WTC11 (cell line): Measurements from ENCODE around the gene DNPH1. TPM values are rescaled to one million over a fixed set of nuclear protein-coding genes. Genes with fewer than 3 reads are reported as not detected.

ENCODE experiments used
- ATAC-seq: fragments of 200-7000 bp; cut with Tn5 transposase; 2 replicates; pipeline ENCODE4 v1.10.0; 2021; ENCODE audit warnings: mild to moderate bottlenecking, moderate library complexity
- CTCF ChIA-PET: fragments of 300-600 bp; sonication (Branson Sonifier 250); formaldehyde crosslinking; loops from one replicate; lab custom pipeline; 2021; ENCODE audit warnings: antibody characterized with exemption; lab: Charles Lee
- POLR2A ChIA-PET: fragments of 350-600 bp; sonication (Branson Sonifier 250); formaldehyde crosslinking; loops from one replicate; lab custom pipeline; 2021; ENCODE audit warnings: antibody characterized with exemption; lab: Charles Lee
- DNase-seq: peaks from one replicate; pipeline ENCODE4 v3.0.0; 2021; ENCODE audit warnings: low spot score
- H3K27ac Mint-ChIP-seq: 2 replicates; pipeline ENCODE4 v1.8.0; 2021; ENCODE audit warnings: mixed read lengths
- H3K27me3 Mint-ChIP-seq: 2 replicates; pipeline ENCODE4 v1.8.0; 2021; ENCODE audit warnings: low read depth, mild to moderate bottlenecking, moderate library complexity, mixed read lengths
- H3K36me3 Mint-ChIP-seq: 2 replicates; pipeline ENCODE4 v1.8.0; 2021; ENCODE audit warnings: mixed read lengths
- H3K4me1 Mint-ChIP-seq: 2 replicates; pipeline ENCODE4 v1.8.0; 2022; ENCODE audit warnings: mixed read lengths
- H3K4me3 Mint-ChIP-seq: 2 replicates; pipeline ENCODE4 v1.8.0; 2021; ENCODE audit warnings: mild to moderate bottlenecking, moderate library complexity, mixed read lengths
- H3K9me3 Mint-ChIP-seq: 2 replicates; pipeline ENCODE4 v1.8.0; 2021; ENCODE audit warnings: mixed read lengths
- EMX1 ChIP-seq: fragments of 250-450 bp; sonication (Bioruptor Pico); IDR thresholded peaks from 2 replicates; pipeline ENCODE4 v1.8.0; 2021; ENCODE audit warnings: mild to moderate bottlenecking
- FOXK1 ChIP-seq: sonication (generic); formaldehyde crosslinking; IDR thresholded peaks from 2 replicates; pipeline ENCODE4 v1.8.0; 2022; ENCODE audit warnings: mild to moderate bottlenecking, moderate library complexity, missing genetic modification reagents
- GABPB1 ChIP-seq: sonication (generic); formaldehyde crosslinking; IDR thresholded peaks from 2 replicates; pipeline ENCODE4 v1.8.1; 2023; ENCODE audit warnings: mild to moderate bottlenecking, missing genetic modification reagents
- IRF2 ChIP-seq: sonication (generic); formaldehyde crosslinking; IDR thresholded peaks from 2 replicates; pipeline ENCODE4 v1.8.0; 2022; ENCODE audit warnings: low read depth, missing genetic modification reagents, borderline replicate concordance
- MYBL2 ChIP-seq: sonication (generic); formaldehyde crosslinking; IDR thresholded peaks from 2 replicates; pipeline ENCODE4 v1.8.1; 2023; ENCODE audit warnings: mild to moderate bottlenecking, moderate library complexity, missing genetic modification reagents
- SMAD4 ChIP-seq: sonication (generic); formaldehyde crosslinking; IDR thresholded peaks from 2 replicates; pipeline ENCODE4 v1.8.0; 2022; ENCODE audit warnings: mild to moderate bottlenecking, missing genetic modification reagents
- TCF7 ChIP-seq: sonication (generic); formaldehyde crosslinking; IDR thresholded peaks from 2 replicates; pipeline ENCODE4 v1.8.0; 2022; ENCODE audit warnings: mild to moderate bottlenecking, low read depth, missing genetic modification reagents, moderate library complexity
- TEAD4 ChIP-seq: sonication (generic); formaldehyde crosslinking; IDR thresholded peaks from 2 replicates; pipeline ENCODE4 v1.8.0; 2022; ENCODE audit warnings: mild to moderate bottlenecking, missing genetic modification reagents
- ZNF121 ChIP-seq: sonication (generic); formaldehyde crosslinking; IDR thresholded peaks from 2 replicates; pipeline ENCODE4 v1.8.0; 2023; ENCODE audit warnings: missing genetic modification reagents
- total RNA-seq: library from RNA; stranded (reverse); gene quantifications from 3 replicates; pipeline ENCODE4 v1.2.3, GENCODE V29; 2021
- TF ChIP-seq, protein P1 (sequence below): fragments of 250-450 bp; sonication (Bioruptor Pico); IDR thresholded peaks from 2 replicates; pipeline ENCODE4 v1.9.0; 2021; ENCODE audit warnings: mild to moderate bottlenecking
- TF ChIP-seq, protein P2 (sequence below): sonication (generic); formaldehyde crosslinking; IDR thresholded peaks from 2 replicates; pipeline ENCODE4 v1.8.0; 2022; ENCODE audit warnings: mild to moderate bottlenecking, missing genetic modification reagents
- TF ChIP-seq, protein P3 (sequence below): sonication (generic); formaldehyde crosslinking; IDR thresholded peaks from 2 replicates; pipeline ENCODE4 v1.8.1; 2023; ENCODE audit warnings: mild to moderate bottlenecking, missing genetic modification reagents
- TF ChIP-seq, protein P4 (sequence below): sonication (generic); formaldehyde crosslinking; IDR thresholded peaks from 2 replicates; pipeline ENCODE4 v1.8.1; 2023; ENCODE audit warnings: mild to moderate bottlenecking, missing genetic modification reagents, borderline replicate concordance
- TF ChIP-seq, protein P5 (sequence below): sonication (generic); formaldehyde crosslinking; IDR thresholded peaks from 2 replicates; pipeline ENCODE4 v1.8.1; 2023; ENCODE audit warnings: mild to moderate bottlenecking, missing genetic modification reagents, moderate library complexity
- TF ChIP-seq, protein P6 (sequence below): sonication (generic); formaldehyde crosslinking; IDR thresholded peaks from 2 replicates; pipeline ENCODE4 v1.8.1; 2022; ENCODE audit warnings: mild to moderate bottlenecking, moderate library complexity, missing genetic modification reagents
- TF ChIP-seq, protein P7 (sequence below): sonication (generic); formaldehyde crosslinking; conservative IDR thresholded peaks from 2 replicates; pipeline ENCODE4 v1.8.1; 2022; ENCODE audit warnings: mild to moderate bottlenecking, missing genetic modification reagents
- TF ChIP-seq, protein P8 (sequence below): sonication (generic); formaldehyde crosslinking; IDR thresholded peaks from 2 replicates; pipeline ENCODE4 v1.8.0; 2023; ENCODE audit warnings: missing genetic modification reagents, mild to moderate bottlenecking, borderline replicate concordance

The DNPH1 gene
- total RNA-seq, 1 experiment from 2014 or later, result 48.4 TPM

DNA sequence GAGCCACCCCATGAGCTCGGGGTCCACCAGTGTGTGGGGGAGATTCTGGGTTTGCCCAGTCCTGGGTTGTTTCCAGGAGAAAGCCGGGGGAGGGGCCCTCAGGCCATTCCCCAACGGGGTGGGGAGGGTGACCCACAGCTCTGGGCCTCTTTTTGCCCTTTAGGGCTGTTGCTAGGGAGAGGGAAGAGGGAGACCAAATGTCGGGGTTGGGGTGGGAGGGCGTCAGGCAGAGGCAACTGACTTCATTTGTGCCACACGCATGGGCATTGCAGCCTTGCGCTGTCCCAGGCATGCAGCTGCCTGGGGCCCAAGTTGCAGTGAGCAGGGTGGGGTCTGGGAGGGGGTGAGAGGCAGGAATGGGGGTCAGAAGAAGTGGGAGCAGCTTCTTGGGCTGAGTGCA, 49.2 kb downstream of the DNPH1 start (continued):
- TF ChIP-seq TCF7 (CRISPR knock-in tag) (no peak), IRF2 (CRISPR knock-in tag) (no peak), MYBL2 (CRISPR knock-in tag) (no peak), EMX1 (CRISPR knock-in tag) (no peak), SMAD4 (CRISPR knock-in tag) (no peak), ZNF121 (no peak)
- TF ChIP-seq, protein P1, sequence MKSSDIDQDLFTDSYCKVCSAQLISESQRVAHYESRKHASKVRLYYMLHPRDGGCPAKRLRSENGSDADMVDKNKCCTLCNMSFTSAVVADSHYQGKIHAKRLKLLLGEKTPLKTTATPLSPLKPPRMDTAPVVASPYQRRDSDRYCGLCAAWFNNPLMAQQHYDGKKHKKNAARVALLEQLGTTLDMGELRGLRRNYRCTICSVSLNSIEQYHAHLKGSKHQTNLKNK (CRISPR knock-in tag), result no peak
- TF ChIP-seq, protein P2, sequence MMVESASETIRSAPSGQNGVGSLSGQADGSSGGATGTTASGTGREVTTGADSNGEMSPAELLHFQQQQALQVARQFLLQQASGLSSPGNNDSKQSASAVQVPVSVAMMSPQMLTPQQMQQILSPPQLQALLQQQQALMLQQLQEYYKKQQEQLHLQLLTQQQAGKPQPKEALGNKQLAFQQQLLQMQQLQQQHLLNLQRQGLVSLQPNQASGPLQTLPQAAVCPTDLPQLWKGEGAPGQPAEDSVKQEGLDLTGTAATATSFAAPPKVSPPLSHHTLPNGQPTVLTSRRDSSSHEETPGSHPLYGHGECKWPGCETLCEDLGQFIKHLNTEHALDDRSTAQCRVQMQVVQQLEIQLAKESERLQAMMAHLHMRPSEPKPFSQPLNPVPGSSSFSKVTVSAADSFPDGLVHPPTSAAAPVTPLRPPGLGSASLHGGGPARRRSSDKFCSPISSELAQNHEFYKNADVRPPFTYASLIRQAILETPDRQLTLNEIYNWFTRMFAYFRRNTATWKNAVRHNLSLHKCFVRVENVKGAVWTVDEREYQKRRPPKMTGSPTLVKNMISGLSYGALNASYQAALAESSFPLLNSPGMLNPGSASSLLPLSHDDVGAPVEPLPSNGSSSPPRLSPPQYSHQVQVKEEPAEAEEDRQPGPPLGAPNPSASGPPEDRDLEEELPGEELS (CRISPR knock-in tag), result no peak
- TF ChIP-seq, protein P3, sequence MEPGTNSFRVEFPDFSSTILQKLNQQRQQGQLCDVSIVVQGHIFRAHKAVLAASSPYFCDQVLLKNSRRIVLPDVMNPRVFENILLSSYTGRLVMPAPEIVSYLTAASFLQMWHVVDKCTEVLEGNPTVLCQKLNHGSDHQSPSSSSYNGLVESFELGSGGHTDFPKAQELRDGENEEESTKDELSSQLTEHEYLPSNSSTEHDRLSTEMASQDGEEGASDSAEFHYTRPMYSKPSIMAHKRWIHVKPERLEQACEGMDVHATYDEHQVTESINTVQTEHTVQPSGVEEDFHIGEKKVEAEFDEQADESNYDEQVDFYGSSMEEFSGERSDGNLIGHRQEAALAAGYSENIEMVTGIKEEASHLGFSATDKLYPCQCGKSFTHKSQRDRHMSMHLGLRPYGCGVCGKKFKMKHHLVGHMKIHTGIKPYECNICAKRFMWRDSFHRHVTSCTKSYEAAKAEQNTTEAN (CRISPR knock-in tag), result no peak
- TF ChIP-seq, protein P4, sequence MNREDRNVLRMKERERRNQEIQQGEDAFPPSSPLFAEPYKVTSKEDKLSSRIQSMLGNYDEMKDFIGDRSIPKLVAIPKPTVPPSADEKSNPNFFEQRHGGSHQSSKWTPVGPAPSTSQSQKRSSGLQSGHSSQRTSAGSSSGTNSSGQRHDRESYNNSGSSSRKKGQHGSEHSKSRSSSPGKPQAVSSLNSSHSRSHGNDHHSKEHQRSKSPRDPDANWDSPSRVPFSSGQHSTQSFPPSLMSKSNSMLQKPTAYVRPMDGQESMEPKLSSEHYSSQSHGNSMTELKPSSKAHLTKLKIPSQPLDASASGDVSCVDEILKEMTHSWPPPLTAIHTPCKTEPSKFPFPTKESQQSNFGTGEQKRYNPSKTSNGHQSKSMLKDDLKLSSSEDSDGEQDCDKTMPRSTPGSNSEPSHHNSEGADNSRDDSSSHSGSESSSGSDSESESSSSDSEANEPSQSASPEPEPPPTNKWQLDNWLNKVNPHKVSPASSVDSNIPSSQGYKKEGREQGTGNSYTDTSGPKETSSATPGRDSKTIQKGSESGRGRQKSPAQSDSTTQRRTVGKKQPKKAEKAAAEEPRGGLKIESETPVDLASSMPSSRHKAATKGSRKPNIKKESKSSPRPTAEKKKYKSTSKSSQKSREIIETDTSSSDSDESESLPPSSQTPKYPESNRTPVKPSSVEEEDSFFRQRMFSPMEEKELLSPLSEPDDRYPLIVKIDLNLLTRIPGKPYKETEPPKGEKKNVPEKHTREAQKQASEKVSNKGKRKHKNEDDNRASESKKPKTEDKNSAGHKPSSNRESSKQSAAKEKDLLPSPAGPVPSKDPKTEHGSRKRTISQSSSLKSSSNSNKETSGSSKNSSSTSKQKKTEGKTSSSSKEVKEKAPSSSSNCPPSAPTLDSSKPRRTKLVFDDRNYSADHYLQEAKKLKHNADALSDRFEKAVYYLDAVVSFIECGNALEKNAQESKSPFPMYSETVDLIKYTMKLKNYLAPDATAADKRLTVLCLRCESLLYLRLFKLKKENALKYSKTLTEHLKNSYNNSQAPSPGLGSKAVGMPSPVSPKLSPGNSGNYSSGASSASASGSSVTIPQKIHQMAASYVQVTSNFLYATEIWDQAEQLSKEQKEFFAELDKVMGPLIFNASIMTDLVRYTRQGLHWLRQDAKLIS (CRISPR knock-in tag), result no peak
- TF ChIP-seq, protein P5, sequence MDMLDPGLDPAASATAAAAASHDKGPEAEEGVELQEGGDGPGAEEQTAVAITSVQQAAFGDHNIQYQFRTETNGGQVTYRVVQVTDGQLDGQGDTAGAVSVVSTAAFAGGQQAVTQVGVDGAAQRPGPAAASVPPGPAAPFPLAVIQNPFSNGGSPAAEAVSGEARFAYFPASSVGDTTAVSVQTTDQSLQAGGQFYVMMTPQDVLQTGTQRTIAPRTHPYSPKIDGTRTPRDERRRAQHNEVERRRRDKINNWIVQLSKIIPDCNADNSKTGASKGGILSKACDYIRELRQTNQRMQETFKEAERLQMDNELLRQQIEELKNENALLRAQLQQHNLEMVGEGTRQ, result no peak

DNA sequence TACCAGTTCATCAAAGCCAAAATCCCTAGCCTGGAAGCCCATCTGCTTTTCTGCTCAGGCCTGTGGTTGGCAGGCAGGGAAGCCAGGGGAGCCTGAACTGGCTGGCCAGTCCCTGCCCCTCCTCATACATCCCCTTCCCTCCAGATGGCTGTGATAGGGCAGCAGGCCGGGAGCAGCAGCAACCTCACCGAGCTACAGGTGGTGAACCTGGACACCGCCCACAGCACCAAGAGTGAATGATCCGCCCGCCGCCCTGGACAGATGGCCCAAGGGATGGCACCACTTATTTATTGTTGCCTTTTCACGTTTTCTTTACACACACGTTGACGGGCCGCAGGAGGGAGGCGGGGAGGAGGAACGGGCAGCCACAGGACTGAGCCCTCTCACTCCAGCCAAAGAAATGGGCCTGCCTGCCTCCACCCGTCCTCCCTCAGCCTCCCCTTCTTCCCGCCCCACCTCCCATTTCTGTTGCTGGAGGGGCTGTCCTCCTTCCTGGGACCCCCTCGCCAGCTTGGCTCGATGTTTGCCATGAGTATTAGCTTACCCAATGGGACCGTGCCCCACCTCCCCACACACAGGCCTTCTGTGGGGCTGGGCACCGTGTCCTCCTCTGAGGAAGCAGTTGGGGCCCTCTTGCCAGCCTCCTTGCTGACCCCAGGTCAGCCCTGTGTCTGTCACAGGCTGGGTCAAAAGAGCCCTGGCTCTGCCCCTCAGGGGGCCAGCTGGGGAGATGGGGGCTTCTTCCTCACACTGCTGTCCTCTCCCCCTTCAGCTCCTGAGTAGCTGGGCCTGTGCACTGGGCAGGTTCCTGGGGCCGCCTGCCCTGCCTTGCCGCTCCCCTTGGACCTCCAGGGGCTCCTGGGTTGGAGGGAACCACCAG, 50.1 kb downstream of the DNPH1 start:
- ChIA-PET CTCF (no interaction called here), POLR2A (interaction anchor here (1.3 to 4.0 kb wide), 3 partner anchors 8 to 249 kb away, joined by 3 to 29 read pairs (median 4); partner anchors contain the start of gene SRF)
- Mint-ChIP-seq H3K27ac (no peak overlapping the region), H3K36me3 (peaks cover 36% of the 10 kb centered on the region), H3K27me3 (no peaks in the 10 kb centered on the region; the same call in 1 of the 2 replicates), H3K9me3 (no peaks in the 10 kb centered on the region), H3K4me1 (peaks cover 25% of the 10 kb centered on the region), H3K4me3 (no peak overlapping the region)
- no peak for DNase-seq
- no peak for ATAC-seq
- TF ChIP-seq, protein P6, sequence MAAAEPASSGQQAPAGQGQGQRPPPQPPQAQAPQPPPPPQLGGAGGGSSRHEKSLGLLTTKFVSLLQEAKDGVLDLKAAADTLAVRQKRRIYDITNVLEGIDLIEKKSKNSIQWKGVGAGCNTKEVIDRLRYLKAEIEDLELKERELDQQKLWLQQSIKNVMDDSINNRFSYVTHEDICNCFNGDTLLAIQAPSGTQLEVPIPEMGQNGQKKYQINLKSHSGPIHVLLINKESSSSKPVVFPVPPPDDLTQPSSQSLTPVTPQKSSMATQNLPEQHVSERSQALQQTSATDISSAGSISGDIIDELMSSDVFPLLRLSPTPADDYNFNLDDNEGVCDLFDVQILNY (CRISPR knock-in tag), result no peak
- TF ChIP-seq, protein P3 (CRISPR knock-in tag), result no peak
- TF ChIP-seq GABPB1 (CRISPR knock-in tag), result no peak
- TF ChIP-seq, protein P7, sequence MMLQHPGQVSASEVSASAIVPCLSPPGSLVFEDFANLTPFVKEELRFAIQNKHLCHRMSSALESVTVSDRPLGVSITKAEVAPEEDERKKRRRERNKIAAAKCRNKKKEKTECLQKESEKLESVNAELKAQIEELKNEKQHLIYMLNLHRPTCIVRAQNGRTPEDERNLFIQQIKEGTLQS (CRISPR knock-in tag), result no peak
- no peak for TF ChIP-seq TEAD4
- TF ChIP-seq FOXK1 (CRISPR knock-in tag), result no peak
- TF ChIP-seq, protein P8, sequence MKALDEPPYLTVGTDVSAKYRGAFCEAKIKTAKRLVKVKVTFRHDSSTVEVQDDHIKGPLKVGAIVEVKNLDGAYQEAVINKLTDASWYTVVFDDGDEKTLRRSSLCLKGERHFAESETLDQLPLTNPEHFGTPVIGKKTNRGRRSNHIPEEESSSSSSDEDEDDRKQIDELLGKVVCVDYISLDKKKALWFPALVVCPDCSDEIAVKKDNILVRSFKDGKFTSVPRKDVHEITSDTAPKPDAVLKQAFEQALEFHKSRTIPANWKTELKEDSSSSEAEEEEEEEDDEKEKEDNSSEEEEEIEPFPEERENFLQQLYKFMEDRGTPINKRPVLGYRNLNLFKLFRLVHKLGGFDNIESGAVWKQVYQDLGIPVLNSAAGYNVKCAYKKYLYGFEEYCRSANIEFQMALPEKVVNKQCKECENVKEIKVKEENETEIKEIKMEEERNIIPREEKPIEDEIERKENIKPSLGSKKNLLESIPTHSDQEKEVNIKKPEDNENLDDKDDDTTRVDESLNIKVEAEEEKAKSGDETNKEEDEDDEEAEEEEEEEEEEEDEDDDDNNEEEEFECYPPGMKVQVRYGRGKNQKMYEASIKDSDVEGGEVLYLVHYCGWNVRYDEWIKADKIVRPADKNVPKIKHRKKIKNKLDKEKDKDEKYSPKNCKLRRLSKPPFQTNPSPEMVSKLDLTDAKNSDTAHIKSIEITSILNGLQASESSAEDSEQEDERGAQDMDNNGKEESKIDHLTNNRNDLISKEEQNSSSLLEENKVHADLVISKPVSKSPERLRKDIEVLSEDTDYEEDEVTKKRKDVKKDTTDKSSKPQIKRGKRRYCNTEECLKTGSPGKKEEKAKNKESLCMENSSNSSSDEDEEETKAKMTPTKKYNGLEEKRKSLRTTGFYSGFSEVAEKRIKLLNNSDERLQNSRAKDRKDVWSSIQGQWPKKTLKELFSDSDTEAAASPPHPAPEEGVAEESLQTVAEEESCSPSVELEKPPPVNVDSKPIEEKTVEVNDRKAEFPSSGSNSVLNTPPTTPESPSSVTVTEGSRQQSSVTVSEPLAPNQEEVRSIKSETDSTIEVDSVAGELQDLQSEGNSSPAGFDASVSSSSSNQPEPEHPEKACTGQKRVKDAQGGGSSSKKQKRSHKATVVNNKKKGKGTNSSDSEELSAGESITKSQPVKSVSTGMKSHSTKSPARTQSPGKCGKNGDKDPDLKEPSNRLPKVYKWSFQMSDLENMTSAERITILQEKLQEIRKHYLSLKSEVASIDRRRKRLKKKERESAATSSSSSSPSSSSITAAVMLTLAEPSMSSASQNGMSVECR (CRISPR knock-in tag), result no peak
